T47D (cell line): ENCODE measurements around the gene ARL15.

Source experiments
- DNase-seq, 2 experiments: peaks; one replicate each; pipeline versions ENCODE4 v3.0.0 to v3.0.0-alpha.2; 2011 to 2012; ENCODE audit warnings: low read depth in 1 of 2, low spot score in 1 of 2
- JUND ChIP-seq: IDR thresholded peaks from 2 replicates; pipeline ENCODE4 v1.6.1; 2012; ENCODE audit warnings: low read depth
- in situ Hi-C: cut with HindIII; loops from 2 replicates; pipeline ENCODE4 v1.10.0; 2016; ENCODE audit warnings: low sequenced_read_pairs, low pct_unique_long_range_greater_than_20kb

Gene ARL15

GRCh38 chr5:53932351-53932750, 378.0 kb downstream of the ARL15 start:
- in situ Hi-C loops = no loop called here
- TF ChIP-seq JUND = no peak

GRCh38 chr5:53930457-53930856, 379.9 kb downstream of the ARL15 start:
- DNase-seq = no peak
- in situ Hi-C loops = no loop called here
- TF ChIP-seq JUND = no peak

More at GRCh38 chr5:53932351-53932750, 378.0 kb downstream of the ARL15 start:
- no peak for DNase-seq

GRCh38 chr5:53929570-53929969, 380.8 kb downstream of the ARL15 start:
- no peak for TF ChIP-seq JUND
- no peak for DNase-seq
- in situ Hi-C loops = no loop called here

- DNase-seq = no peak
- in situ Hi-C loops = no loop called here
- TF ChIP-seq JUND = no peak
These were observed 381.2 kb downstream of the ARL15 start for GRCh38 chr5:53929152-53929551.

GRCh38 chr5:53928641-53929040, 381.7 kb downstream of the ARL15 start:
- DNase-seq = no peak

GRCh38 chr5:53927668-53928247, 382.6 kb downstream of the ARL15 start:
- no peak for DNase-seq
- in situ Hi-C loops = no loop called here
- TF ChIP-seq JUND = no peak

More at GRCh38 chr5:53928641-53929040, 381.7 kb downstream of the ARL15 start:
- in situ Hi-C loops = no loop called here
- TF ChIP-seq JUND = no peak

- in situ Hi-C loops = no loop called here
- no peak for DNase-seq
- TF ChIP-seq JUND = no peak
These were observed 384.3 kb downstream of the ARL15 start for GRCh38 chr5:53926026-53926425.

- in situ Hi-C loops = no loop called here
- no peak for TF ChIP-seq JUND
These were observed 386.0 kb downstream of the ARL15 start for GRCh38 chr5:53924392-53924791.

GRCh38 chr5:53923961-53924360, 386.4 kb downstream of the ARL15 start:
- no peak for DNase-seq
- TF ChIP-seq JUND = no peak
- in situ Hi-C loops = no loop called here

More at GRCh38 chr5:53924392-53924791, 386.0 kb downstream of the ARL15 start:
- no peak for DNase-seq

GRCh38 chr5:53922508-53923498, 387.6 kb downstream of the ARL15 start:
- in situ Hi-C loops = no loop called here
- TF ChIP-seq JUND = no peak

GRCh38 chr5:53917826-53918225, 392.5 kb downstream of the ARL15 start:
- DNase-seq = no peak
- no peak for TF ChIP-seq JUND
- in situ Hi-C loops = no loop called here

More at GRCh38 chr5:53922508-53923498, 387.6 kb downstream of the ARL15 start:
- no peak for DNase-seq

- DNase-seq = no peak
- no peak for TF ChIP-seq JUND
- in situ Hi-C loops = no loop called here
These were observed 393.3 kb downstream of the ARL15 start for GRCh38 chr5:53917095-53917494.

- in situ Hi-C loops = no loop called here
- DNase-seq = no peak
- TF ChIP-seq JUND = no peak
These were observed 395.3 kb downstream of the ARL15 start for GRCh38 chr5:53915120-53915519.
